Activated CD8-positive, alpha-beta memory T cell treated with anti-CD3 and anti-CD28 coated beads for 36 hours (primary cell): ENCODE results near the gene BRD8. TPM values are rescaled to one million over a fixed set of nuclear protein-coding genes. Genes with fewer than 3 reads are reported as not detected.
"Not testable (repeated sequence)": the region's sequence is repeated elsewhere in the genome, so short reads cannot be mapped to it uniquely, and the experiment has no call there.

ENCODE experiments used
- CTCF ChIA-PET: fragments of 350-600 bp; sonication (Branson Sonifier 250); formaldehyde crosslinking; loops from one replicate; lab custom pipeline; 2021; ENCODE audit warnings: antibody characterized with exemption; lab: Charles Lee
- POLR2A ChIA-PET: fragments of 350-600 bp; sonication (Branson Sonifier 250); formaldehyde crosslinking; loops from one replicate; lab custom pipeline; 2021; ENCODE audit warnings: antibody characterized with exemption; lab: Charles Lee
- total RNA-seq, 2 experiments: library from RNA; stranded (reverse); gene quantifications; one replicate each; pipeline ENCODE4 v1.2.3, GENCODE V29; 2021

The BRD8 gene, protein sequence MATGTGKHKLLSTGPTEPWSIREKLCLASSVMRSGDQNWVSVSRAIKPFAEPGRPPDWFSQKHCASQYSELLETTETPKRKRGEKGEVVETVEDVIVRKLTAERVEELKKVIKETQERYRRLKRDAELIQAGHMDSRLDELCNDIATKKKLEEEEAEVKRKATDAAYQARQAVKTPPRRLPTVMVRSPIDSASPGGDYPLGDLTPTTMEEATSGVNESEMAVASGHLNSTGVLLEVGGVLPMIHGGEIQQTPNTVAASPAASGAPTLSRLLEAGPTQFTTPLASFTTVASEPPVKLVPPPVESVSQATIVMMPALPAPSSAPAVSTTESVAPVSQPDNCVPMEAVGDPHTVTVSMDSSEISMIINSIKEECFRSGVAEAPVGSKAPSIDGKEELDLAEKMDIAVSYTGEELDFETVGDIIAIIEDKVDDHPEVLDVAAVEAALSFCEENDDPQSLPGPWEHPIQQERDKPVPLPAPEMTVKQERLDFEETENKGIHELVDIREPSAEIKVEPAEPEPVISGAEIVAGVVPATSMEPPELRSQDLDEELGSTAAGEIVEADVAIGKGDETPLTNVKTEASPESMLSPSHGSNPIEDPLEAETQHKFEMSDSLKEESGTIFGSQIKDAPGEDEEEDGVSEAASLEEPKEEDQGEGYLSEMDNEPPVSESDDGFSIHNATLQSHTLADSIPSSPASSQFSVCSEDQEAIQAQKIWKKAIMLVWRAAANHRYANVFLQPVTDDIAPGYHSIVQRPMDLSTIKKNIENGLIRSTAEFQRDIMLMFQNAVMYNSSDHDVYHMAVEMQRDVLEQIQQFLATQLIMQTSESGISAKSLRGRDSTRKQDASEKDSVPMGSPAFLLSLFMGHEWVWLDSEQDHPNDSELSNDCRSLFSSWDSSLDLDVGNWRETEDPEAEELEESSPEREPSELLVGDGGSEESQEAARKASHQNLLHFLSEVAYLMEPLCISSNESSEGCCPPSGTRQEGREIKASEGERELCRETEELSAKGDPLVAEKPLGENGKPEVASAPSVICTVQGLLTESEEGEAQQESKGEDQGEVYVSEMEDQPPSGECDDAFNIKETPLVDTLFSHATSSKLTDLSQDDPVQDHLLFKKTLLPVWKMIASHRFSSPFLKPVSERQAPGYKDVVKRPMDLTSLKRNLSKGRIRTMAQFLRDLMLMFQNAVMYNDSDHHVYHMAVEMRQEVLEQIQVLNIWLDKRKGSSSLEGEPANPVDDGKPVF
- 10 to 100 TPM; 56.4 to 56.8 TPM for total RNA-seq

DNA sequence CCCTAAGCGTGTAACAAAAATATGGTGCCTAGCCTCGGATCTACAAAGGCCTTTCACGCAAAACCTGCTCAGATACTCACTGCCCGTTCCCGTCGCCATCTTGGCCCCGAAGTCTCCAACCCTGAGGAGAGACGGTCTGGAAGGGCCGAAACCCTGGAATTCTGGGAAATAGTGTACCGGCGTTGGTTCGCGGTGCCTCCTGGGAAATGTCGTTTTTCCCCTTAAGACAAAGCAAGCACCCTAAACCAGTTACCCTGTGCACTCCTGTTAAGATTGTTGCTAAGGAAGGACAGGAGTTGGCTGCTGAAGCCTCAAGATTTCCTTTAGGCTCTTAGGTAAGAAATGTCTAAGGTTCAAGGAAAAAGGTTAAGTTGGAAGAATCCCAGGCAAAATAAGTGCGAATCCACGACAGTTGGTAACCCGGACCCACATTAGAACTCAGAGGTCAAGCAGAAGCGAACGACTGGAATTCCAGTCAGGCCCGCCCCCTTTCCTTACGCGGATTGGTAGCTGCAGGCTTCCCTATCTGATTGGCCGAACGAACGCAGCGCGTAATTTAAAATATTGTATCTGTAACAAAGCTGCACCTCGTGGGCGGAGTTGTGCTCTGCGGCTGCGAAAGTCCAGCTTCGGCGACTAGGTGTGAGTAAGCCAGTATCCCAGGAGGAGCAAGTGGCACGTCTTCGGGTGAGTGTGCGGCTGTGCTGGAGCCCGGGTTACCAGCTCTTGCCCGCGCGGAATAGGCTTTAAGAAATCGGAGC lies at the start of gene BRD8, which contains the start of gene KIF20A:
BRD8 (minus strand) TSS at position 115 of the 761 bp plus-strand sequence; CDS start at position 99, 16 bp downstream.
KIF20A (plus strand) TSS at position 597 of the 761 bp plus-strand sequence. CDS start 569 bp downstream, outside the sequence.
- ChIA-PET CTCF (interaction anchor here (0.6 to 2.1 kb wide), 8 partner anchors 10 to 271 kb away, joined by 3 to 8 read pairs (median 4); partner anchors contain the start of genes CDC23, CDC25C and KDM3B), POLR2A (interaction anchor here (0.5 to 1.1 kb wide), 6 partner anchors 23 to 425 kb away, joined by 3 to 13 read pairs (median 4); no protein-coding TSS in a partner anchor)

DNA sequence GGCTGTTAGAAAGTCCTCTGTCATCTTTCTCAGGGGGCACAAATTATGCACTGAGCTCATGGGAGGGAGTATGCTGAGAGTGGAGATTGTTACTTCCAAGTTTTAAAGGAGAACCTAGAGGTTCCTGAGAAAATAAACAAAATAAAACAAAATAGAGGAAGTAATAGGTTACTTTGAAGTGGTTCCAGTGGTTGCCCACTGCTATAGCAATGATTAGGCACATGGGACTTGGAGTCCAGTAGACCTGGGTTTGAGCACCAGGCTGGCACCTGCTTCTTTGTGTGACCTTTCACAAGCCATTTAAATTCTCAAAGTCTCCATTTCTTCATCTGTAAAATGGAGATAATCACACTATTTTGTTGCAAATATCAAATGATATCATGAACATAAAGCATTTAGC lies 48.5 kb upstream of the BRD8 start:
- ChIA-PET CTCF (no interaction called here), POLR2A (no interaction called here)

DNA sequence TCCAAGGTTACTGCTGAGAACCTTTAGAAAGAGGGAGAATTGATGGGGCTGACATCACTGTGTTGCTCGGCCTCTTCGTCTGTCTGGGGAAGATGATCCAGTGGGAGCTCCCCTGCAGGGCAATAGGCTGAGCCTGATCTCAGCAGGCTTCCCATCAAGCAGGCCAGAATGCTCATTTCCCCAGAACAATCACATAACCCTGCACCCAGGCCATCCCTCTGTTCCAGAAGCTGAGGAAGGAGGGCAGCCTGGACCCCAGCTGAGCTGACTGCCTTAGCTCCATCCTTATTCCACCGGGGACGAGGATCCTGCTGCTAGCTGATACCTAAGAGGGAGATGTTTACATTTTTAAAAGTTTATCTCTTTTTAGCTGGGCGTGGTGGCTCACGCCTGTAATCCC lies 46.3 kb upstream of the BRD8 start:
- ChIA-PET CTCF (interaction anchor here (1.1 kb wide), 1 partner anchor 128 kb away, joined by 4 read pairs; the partner anchor contains the start of gene KDM3B), POLR2A (no interaction called here)

DNA sequence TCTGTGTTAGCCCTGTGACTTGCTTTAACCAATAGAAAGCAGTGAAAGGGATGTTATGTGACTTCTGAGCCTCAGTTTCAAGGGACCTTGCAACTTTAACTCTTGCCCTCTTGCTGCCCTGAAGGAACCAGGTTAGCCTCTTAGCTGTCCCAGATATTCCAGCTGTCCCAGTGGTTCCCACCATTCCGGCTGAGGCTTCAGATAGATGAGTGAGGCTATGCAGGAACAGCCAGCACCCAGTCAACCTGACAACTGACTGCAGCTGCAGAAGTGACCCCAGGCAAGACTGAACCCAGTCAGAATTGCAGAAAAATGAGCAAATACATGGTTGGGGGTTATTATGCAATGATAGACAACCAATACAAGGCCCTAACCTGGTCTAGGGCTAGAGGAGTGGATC lies 45.1 kb upstream of the BRD8 start:
- ChIA-PET POLR2A (interaction anchor here (0.5 kb wide), 1 partner anchor 16 kb away, joined by 3 read pairs; no protein-coding TSS in a partner anchor), CTCF (no interaction called here)

DNA sequence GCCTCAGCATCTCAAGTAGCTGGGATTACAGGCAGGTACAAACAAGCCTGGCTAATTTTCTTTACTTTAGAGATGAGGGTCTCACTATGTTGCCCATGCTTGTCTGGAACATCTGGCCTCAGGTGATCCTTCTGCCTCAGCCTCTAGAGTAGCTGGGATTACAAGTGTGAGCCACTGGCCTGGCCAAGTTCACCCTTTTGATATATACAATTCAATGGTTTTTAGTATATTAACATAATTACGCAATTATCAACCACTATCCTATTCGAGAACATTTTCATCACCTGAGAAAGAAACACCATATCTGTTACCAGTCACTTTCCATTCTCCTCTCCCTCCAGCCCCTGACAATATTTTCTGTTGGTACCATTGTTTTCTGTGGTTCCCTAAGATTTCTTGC lies 38.4 kb upstream of the BRD8 start:
- ChIA-PET POLR2A (no interaction called here), CTCF (no interaction called here)

DNA sequence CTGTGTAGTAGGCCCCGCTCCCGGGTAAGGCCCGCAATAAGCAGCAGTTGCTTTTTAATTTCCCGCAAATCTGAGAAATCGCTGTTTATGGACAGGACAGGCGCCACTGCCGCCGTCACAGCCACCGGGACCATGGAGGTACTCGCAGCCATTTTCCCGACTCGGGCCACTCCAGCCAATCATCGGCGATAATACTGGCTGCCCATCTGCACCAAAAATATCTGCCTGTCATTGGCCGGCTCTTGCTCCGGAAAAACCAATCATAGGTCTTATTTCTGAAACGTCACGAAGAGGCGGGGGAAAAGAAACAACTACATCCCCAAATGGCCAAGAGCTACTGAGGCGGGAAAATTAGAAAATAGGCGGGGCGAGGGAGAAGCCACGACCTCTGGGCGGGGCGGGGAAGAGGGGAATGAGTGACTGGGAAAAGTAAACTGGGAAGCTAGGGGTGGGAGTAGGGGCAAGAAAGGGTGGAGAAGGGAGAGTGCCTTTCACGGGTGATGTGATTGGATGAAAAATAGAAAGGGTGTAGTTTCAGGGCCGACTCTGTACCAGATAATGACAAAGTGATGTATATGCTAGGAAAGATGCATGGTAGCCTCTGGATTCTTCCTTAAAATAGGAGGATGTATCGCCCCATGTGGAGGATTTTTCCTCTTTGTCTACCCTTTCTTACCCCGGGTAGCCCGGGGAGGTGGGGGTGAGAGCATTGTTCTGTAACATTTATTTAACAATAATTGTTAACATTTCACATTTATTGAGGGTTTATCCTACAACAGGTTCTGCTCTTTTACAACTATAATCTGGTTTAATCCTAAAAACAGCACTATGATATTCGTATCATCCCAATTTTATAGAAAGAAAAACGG lies 35.0 kb upstream of the BRD8 start, which contains the start of gene CDC23:
CDC23 (minus strand) TSS at position 163 of the 869 bp plus-strand sequence; CDS start at position 152, 11 bp downstream.
- POLR2A ChIA-PET = interaction anchor here (0.8 kb wide), 1 partner anchor 29 kb away, joined by 3 read pairs; no protein-coding TSS in a partner anchor
- CTCF ChIA-PET = interaction anchor here (0.9 to 1.7 kb wide), 4 partner anchors 35 to 138 kb away, joined by 3 to 6 read pairs (median 4); partner anchors contain the start of gene BRD8

DNA sequence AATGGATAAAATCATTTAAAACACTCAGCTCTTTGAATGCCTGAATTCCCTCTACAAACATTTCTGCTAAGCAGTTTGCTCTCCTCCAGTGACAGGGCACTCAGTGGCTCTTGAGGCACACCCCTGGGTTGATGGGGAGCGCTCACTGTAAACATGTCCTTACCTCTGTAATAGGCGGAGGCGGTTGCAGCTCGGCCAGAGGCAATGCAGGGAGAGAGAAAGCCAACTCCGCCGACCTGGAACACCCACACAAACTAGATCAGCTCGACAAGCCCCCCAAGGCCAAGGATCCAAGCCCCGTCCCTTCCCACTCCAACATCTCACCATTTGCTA lies 34.4 kb upstream of the BRD8 start:
- POLR2A ChIA-PET = interaction anchor here (0.8 kb wide), 1 partner anchor 28 kb away, joined by 3 read pairs; no protein-coding TSS in a partner anchor
- CTCF ChIA-PET = interaction anchor here (0.9 to 1.7 kb wide), 2 partner anchors 130 to 139 kb away, joined by 4 to 6 read pairs; no protein-coding TSS in a partner anchor

DNA sequence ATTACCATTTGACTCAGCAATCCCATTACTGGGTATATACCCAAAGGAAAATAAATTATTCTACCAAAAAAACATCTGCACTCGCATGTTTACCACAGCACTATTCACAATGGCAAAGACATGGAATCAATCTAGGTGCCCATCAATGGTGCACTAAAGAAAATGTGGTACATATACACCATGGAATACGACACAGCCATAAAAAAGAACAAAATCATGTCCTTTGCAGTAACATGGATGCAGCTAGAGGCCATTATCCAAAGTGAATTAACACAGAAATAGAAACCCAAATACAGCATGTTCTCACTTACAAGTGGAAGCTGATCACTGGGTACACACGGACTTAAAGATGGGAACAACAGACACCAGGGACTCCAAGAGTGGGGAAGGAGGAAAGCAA lies 32.6 kb upstream of the BRD8 start:
- ChIA-PET CTCF (no interaction called here), POLR2A (no interaction called here)

DNA sequence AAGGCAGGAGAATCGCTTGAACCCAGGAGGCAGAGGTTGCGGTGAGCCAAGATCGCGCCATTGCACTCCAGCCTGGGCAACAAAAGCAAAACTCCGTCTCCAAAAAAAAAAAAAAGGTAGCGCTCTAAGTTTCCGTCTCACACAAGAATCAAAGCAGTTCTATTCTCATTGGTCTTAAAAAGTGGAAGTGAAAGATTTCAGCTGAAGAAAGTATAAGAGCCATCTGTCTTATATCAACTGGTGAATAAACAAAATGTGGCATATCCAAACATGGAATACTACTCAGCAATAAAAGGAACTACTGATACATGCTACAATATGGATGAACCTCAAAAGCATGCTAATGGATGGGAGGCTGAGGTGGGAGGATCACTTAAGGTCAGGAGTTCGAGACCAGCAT lies 15.4 kb upstream of the BRD8 start:
- CTCF ChIA-PET = interaction anchor here (0.6 to 0.8 kb wide), 3 partner anchors 15 to 21 kb away, joined by 3 to 4 read pairs (median 3); partner anchors contain the start of gene KIF20A
- POLR2A ChIA-PET = not testable (repeated sequence)

DNA sequence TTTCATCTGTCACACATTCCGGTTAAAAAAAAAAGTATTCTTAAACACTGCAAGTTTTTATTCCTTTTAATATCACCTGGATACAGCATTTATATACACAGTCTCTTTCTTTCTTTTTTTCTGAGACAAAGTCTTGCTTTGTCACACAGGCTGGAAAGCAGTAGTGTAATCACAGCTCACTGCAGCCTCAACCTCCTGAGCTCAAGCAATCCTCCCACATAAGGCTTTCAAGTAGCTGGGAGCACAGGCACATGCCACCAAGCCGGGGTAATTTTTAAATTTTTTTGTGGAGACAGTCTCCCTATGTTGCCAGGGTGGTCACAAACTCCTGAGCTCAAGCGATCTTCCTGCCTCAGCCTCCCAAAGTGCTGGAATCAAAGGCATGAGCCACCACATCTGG lies 14.4 kb upstream of the BRD8 start:
- ChIA-PET CTCF (no interaction called here), POLR2A (no interaction called here)

DNA sequence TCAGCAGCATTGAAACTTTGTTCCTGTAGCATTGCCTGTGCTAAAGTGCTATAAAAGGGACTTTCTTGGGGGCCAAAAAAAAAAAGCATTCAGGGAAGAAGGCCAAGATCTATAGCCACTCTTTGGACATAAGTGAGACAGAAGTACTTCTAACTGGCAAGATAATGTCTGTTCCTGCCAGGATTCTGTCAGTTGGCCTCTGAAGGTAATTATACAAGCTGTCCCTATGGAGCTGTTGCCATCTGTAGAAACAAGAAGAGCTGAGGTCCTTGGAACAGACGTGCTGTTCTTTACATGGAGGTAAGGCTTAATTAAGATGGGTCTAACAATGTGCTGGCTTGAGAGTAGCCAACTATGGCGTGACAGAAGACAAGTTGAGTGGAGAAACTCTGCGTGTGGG lies 10.2 kb upstream of the BRD8 start:
- ChIA-PET POLR2A (no interaction called here), CTCF (interaction anchor here (1.5 to 2.2 kb wide), 2 partner anchors 9 to 164 kb away, joined by 3 to 6 read pairs; partner anchors contain the start of gene KDM3B)

DNA sequence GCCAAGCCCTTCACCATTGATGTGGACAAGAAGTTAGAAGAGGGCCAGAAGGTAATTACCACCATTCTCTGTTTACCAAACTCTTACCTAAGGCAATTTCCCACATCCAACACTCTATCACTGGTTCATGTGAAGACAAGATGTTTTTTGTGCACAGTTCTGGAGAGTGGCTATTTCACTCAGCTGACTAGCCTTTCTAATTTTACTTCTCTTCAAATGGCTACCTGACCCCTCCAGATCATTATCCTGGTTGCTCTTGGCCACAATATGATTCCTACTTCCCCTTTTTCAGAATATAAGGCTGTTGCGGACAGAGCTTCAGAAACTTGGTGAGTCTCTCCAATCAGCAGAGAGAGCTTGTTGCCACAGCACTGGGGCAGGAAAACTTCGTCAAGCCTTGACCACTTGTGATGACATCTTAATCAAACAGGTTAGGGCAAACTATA lies 7.6 kb upstream of the BRD8 start:
- ChIA-PET POLR2A (no interaction called here), CTCF (no interaction called here)

DNA sequence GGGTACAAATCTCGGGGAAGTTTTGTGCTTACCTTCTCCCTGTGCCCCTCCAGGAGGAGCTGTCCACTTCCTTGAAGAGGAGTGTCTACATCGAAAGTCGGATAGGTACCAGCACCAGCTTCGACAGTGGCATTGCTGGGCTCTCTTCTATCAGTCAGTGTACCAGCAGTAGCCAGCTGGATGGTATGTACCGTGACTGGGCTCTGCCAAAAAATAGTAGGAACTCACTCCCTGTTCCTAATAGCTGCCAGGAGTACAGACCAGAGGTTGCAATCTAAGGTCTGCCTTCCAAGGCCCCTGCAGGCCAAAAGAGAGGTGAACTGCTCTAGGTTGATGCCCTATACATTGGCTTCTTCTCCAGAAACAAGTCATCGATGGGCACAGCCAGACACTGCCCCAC lies 4.4 kb upstream of the BRD8 start:
- ChIA-PET CTCF (interaction anchor here (0.5 to 0.9 kb wide), 2 partner anchors 9 to 350 kb away, joined by 3 to 4 read pairs; no protein-coding TSS in a partner anchor), POLR2A (no interaction called here)

DNA sequence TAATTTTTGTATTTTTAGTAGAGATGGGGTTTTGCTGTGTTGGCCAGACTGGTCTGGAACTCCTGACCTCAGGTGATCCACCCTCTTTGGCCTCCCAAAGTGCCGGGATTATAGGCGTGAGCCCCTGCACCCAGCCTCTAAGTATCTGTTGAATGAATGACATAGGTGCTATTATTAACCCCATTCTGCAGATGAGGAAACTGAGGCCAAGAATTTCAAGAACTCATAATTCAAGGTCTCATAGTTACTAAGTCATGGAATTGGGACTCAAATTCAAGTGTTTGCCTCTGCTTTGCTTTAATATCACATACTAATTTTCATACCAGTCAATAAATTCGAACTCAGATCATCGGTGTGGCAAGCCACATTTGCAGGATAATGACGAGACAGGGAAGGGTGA lies 2.4 kb upstream of the BRD8 start:
- ChIA-PET CTCF (interaction anchor here (0.9 to 1.4 kb wide), 2 partner anchors 172 to 268 kb away, joined by 4 to 6 read pairs; partner anchors contain the start of gene KDM3B), POLR2A (no interaction called here)

DNA sequence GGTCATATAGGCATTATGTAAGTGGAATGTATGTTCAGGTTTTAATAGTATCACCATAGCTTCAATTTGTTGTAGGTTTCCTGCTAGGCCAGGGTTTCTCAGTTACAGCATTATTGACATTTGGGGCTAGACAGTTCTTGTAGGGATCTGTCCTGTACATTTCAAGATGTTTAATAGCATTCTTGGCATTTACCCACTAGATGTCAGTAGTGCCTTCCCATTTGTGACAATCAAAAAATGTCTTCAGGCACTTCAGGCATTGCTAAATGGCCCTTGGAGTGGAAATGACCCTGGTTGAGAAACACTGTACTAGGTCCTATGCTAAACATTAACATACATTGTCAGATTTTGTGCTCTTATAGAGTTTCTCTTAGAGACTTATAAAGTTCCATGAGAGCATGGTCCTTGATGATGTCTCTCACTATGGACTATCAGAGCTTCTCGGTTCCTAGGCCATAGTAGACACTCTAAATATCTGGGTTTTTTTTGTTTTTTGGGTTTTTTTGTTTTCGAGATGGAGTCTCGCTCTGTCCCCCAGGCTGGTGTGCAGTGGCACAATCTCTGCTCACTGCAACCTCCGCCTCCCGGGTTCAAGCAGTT lies 1.9 kb upstream of the BRD8 start:
- ChIA-PET POLR2A (no interaction called here), CTCF (interaction anchor here (0.9 to 1.4 kb wide), 4 partner anchors 9 to 269 kb away, joined by 3 to 6 read pairs (median 4); partner anchors contain the start of gene KDM3B)
